HG02588 (cell line): ENCODE results near the gene HSPA9.

Experiments used
- ATAC-seq: cut with Tn5 transposase; IDR thresholded peaks from one replicate; pipeline ENCODE4 v1.9.1; 2021; ENCODE audit warnings: mild to moderate bottlenecking, moderate library complexity; ENCODE audit not compliant: unreplicated experiment

HSPA9 gene

GRCh38 chr5:138575194-138576015 is at the start of gene HSPA9:
Gene HSPA9 (minus strand): TSS chr5:138575401. CDS start chr5:138575318, 83 bp downstream.
- ATAC-seq = peak; percentile 77

- no peak for ATAC-seq
Observed at GRCh38 chr5:138623053-138623452, 47.9 kb upstream of the HSPA9 start.

- no peak for ATAC-seq
Observed at GRCh38 chr5:138622051-138622450, 46.9 kb upstream of the HSPA9 start.

GRCh38 chr5:138620663-138621224 is 45.5 kb upstream of the HSPA9 start:
- no peak for ATAC-seq

GRCh38 chr5:138616508-138616907 is 41.3 kb upstream of the HSPA9 start:
- ATAC-seq = no peak

- ATAC-seq = no peak
Observed at GRCh38 chr5:138615461-138615860, 40.3 kb upstream of the HSPA9 start.

- no peak for ATAC-seq
Observed at GRCh38 chr5:138611678-138612218, 36.5 kb upstream of the HSPA9 start.

- ATAC-seq = no peak
Observed at GRCh38 chr5:138610918-138611677, 35.9 kb upstream of the HSPA9 start.

GRCh38 chr5:138610415-138610917 is 35.3 kb upstream of the HSPA9 start:
- ATAC-seq = no peak

GRCh38 chr5:138606378-138607064 is 31.3 kb upstream of the HSPA9 start:
- ATAC-seq = no peak

GRCh38 chr5:138605254-138605972 is 30.2 kb upstream of the HSPA9 start:
- ATAC-seq = peak; percentile 49

- no peak for ATAC-seq
Observed at GRCh38 chr5:138604176-138604785, 29.1 kb upstream of the HSPA9 start.

- peak; percentile 53 for ATAC-seq
Observed at GRCh38 chr5:138603249-138603920, 28.2 kb upstream of the HSPA9 start.

GRCh38 chr5:138602371-138603000 is 27.3 kb upstream of the HSPA9 start:
- no peak for ATAC-seq

GRCh38 chr5:138601444-138601843 is 26.2 kb upstream of the HSPA9 start:
- no peak for ATAC-seq

- ATAC-seq = no peak
Observed at GRCh38 chr5:138600446-138600845, 25.2 kb upstream of the HSPA9 start.

GRCh38 chr5:138597661-138598400 is 22.6 kb upstream of the HSPA9 start:
- ATAC-seq = no peak
